Measurements from ENCODE around the gene MAGI1.

The MAGI1 gene

DNA sequence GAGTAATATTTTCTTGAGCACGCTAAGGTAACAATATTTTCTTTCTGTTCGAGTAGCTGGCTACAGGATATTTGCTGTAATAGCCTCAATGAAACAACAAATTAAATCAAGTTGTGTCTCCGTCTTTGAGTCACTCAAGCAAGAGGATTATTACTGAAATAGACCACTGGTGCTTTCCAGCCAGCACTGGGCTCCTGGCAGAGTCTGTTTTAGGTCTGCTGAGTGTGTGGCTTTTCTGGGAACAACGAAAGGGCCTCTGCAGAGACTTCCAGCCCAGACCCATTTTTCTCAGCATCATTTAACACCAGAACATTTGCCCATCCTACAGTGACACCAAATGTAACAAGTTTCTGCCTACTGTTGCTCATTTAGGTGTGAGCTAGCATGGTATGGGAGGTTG, 652.9 kb downstream of the MAGI1 start:
- no peak for DNase-seq

- no peak for DNase-seq
Measured at GRCh38 chr3:65381496-65382010, 657.2 kb downstream of the MAGI1 start.

- DNase-seq = no peak
Measured at GRCh38 chr3:65379223-65379622, 659.5 kb downstream of the MAGI1 start.

DNA sequence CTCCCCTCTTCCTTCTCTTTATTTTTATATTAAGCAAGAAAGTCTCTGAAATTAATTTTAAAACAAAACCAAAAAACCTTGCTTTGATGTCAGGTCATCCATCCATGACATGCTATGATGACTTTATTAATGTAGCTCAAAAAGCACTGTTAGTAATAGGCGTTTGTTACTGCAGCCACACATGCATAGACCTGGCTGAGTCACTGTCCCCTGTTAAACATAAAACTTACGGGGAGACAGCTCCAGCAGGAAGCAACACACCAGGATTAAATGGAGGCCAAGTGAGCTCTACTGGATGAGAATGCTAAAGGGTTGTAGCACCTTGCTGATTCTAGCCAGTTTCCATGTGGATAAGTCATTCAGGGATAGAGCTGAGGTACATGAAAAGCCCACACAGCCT, 661.1 kb downstream of the MAGI1 start:
- DNase-seq = no peak

GRCh38 chr3:65376426-65376825, 662.3 kb downstream of the MAGI1 start:
- no peak for DNase-seq

- no peak for DNase-seq
Measured at GRCh38 chr3:65371053-65371452, 667.7 kb downstream of the MAGI1 start.

GRCh38 chr3:65368866-65369265, 669.9 kb downstream of the MAGI1 start:
- DNase-seq = no peak

GRCh38 chr3:65362688-65363087, 676.0 kb downstream of the MAGI1 start:
- no peak for DNase-seq

DNA sequence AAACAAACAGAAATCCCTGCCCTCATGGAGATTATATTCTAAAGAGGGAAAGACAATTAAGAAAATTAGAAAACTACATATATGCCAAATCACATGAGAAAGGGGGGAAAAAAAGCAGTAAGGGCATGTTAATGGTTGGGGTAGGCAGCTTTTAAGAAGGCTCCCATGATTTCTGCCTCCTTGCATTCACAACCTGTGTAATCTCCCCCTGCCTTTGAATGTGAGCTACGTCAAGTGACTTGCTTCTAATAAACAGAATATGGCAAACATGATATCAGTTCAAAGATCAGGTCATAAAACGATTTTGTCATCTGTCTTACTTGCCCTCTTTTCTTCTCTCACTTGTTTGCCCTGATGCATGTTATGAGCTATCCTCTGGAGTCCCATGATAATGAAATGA, 677.3 kb downstream of the MAGI1 start:
- DNase-seq = no peak

GRCh38 chr3:65356331-65357248, 682.1 kb downstream of the MAGI1 start:
- no peak for DNase-seq

- DNase-seq = no peak
Measured at GRCh38 chr3:65354880-65355279, 683.8 kb downstream of the MAGI1 start.

DNA sequence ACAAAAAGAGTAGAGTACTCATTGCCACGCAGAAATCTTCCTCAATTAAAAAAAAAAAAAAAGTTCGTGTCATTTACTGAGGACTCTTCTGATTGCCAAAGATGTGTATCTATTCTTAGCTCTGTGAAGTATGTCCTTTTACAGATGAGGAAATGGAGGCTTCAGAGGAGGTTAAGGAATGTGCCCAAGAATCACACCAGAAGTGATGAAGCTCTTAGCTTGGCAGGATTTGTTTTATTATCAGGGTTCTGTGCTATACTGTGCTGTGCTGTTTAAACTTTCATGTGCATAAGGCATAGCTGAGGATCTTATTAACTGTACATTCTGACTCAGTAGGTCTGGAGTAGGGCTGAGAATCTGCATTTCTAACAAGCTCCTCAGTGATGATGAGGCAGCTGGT, 685.8 kb downstream of the MAGI1 start:
- DNase-seq = no peak

GRCh38 chr3:65351753-65352152, 687.0 kb downstream of the MAGI1 start:
- DNase-seq = no peak

DNA sequence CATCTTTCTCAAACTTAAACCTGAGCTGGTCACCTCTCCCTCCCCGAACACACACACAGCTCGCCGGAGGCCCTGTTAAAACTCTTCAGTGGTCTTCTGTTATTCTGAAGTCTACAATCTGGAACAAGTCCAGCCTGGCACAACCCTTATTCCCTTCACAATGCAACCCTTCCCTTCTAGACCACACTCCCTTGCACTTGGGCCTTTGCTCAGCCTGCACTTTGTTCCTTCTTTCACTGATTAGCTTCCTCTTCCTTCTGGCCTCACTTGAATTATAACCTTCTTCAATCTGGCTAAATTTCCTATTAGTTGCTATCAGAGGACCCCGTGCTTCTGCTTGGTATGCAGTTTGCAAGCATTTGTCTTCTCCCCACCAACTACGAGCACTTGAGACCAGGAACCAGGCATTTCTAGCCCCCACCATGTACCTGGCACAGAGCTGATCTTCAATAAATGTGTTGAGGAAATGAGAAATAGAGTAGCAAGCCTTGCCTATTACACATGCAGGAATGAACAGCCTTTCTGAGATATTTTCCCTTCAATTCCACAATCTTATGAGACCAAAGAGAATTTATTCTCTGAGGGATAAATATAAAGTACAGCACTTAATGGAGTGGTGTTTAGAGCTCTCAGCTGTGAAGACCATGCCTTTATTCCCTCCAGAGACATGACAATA, 687.8 kb downstream of the MAGI1 start:
- DNase-seq = no peak

- no peak for DNase-seq
Measured at GRCh38 chr3:65348398-65348995, 690.2 kb downstream of the MAGI1 start.

- no peak for DNase-seq
Measured at GRCh38 chr3:65347166-65347565, 691.6 kb downstream of the MAGI1 start.

GRCh38 chr3:65344846-65345245, 693.9 kb downstream of the MAGI1 start:
- DNase-seq = no peak

DNA sequence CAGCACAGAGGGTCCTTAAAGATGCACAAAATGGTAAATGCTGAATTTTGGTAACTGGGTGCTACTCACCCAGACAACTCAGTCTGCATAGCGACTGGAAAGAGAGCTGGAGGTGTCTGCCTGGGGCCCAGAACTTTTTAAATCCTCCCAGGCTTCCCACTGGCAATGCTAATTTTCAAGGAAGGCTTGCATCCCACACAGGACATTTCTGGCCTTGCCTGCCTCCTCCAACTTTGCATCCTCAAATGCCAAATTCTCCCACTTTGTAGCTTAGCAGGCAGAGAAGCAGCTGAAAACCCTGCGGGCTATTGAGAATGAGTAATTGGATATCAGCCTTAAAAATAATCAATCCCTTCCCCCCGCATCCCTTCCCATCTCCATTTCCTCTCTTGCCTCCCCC, 694.3 kb downstream of the MAGI1 start:
- no peak for DNase-seq

DNA sequence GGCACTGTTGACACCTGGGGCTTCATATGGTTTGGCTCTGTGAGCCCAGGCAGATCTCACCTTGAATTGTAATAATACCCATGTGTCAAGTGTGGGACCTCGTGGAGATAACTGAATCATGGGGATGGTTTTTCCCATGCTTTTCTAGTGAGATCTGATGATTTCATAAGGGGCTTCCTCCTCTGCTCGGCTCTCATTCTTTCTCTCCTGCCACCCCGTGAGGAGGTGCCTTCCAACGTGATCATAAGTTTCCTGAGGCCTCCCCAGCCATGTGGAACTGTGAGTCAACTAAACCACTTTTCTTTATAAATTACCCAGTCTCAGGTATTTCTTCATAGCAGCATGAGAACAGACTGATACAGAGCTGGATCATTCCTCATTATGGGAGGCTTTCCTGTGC, 695.0 kb downstream of the MAGI1 start:
- no peak for DNase-seq

GRCh38 chr3:65343026-65343425, 695.7 kb downstream of the MAGI1 start:
- DNase-seq = no peak

DNA sequence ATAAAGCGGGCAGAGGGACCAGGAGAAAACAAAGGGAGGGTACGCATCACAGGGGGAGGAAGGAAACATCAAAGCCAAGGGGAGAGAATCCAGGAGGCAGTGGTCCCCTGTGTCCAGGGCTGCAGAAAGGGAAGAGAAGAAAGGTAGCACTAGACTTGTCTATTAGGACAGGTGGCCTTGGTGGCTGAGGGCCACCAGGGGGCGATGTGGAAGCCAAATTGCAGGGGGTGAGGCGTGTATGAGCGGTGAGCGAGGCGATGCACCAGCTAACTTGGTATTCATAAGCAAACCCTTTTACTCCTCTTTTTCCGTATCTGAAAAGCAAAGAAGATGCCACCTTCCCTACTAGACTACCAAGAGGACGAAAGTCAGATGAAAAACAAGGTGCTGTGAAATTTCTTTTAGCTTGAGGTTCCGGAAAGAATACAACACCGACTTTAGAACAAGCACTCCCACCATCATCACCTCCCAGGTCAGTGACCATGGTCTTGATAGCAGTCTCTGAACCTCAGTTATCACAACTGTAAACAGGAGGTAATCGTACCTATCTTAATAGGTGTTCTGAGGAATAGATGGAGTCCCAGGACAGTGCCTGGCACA, 696.5 kb downstream of the MAGI1 start:
- DNase-seq = peak; percentile 9 to 35

GRCh38 chr3:65339192-65339740, 699.5 kb downstream of the MAGI1 start:
- no peak for DNase-seq

DNA sequence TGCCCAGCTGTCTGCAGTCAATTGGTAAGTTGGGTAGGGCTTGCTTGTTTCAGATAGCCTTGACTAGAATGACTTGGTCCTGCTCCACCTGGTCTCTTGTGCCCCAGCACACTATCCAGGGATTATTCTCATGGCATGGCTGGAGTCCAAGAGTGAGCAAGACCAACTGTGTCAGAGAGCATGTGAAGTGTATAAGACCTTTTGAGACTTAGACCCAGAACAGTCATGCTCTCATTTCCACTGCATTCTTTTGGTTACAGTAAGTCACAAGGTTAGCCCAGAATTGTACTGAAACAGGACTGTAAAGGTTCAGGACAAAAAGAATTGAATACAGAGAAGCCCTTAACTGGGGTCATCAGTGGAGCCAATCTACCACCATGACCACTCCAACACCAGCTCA, 700.1 kb downstream of the MAGI1 start:
- DNase-seq = no peak
